Activated CD4-positive, alpha-beta memory T cell treated with anti-CD3 and anti-CD28 coated beads, Interleukin-2, amount 10 ng/mL, durations not matched to agents 7 days and 5 days (primary cell): ENCODE data around the gene ZNF385C. TPM values are rescaled to one million over a fixed set of nuclear protein-coding genes. Genes with fewer than 3 reads are reported as not detected.
A peak's percentile ranks its signal among the peaks of the same experiment; 100 is the strongest.

Experiments
- CTCF ChIA-PET: fragments of 350-600 bp; sonication (Branson Sonifier 250); formaldehyde crosslinking; loops from one replicate; lab custom pipeline; 2021; ENCODE audit warnings: antibody characterized with exemption, inconsistent platforms; lab: Charles Lee
- POLR2A ChIA-PET: fragments of 350-600 bp; sonication (Branson Sonifier 250); formaldehyde crosslinking; loops from one replicate; lab custom pipeline; 2021; ENCODE audit warnings: antibody characterized with exemption; lab: Charles Lee
- DNase-seq: peaks from one replicate; pipeline ENCODE4 v3.0.0-alpha.2; 2020
- H3K27ac Mint-ChIP-seq: one replicate; pipeline ENCODE4 v1.8.0; 2021; ENCODE audit warnings: mild to moderate bottlenecking, mixed read lengths
- H3K27me3 Mint-ChIP-seq: one replicate; pipeline ENCODE4 v1.8.0; 2021; ENCODE audit warnings: mixed read lengths
- H3K36me3 Mint-ChIP-seq: one replicate; pipeline ENCODE4 v1.8.0; 2021; ENCODE audit warnings: low read depth, mixed read lengths
- H3K4me1 Mint-ChIP-seq: one replicate; pipeline ENCODE4 v1.8.0; 2021; ENCODE audit warnings: mixed read lengths
- H3K4me3 Mint-ChIP-seq: one replicate; pipeline ENCODE4 v1.8.0; 2021; ENCODE audit warnings: mild to moderate bottlenecking, mixed read lengths
- H3K9me3 Mint-ChIP-seq: one replicate; pipeline ENCODE4 v1.8.0; 2021; ENCODE audit warnings: mixed read lengths
- total RNA-seq, 2 experiments: library from RNA; stranded (reverse); gene quantifications; one replicate each; pipeline ENCODE4 v1.2.3, GENCODE V29; 2021

ZNF385C gene
- total RNA-seq, 2 experiments from 2014 or later = not detected

- DNase-seq = no peak
- Mint-ChIP-seq H3K27ac (no peak overlapping the region), H3K36me3 (no peaks in the 10 kb centered on the region), H3K9me3 (no peaks in the 10 kb centered on the region), H3K4me3 (no peak overlapping the region), H3K4me1 (no peaks in the 10 kb centered on the region), H3K27me3 (peaks cover 18% of the 10 kb centered on the region)
- ChIA-PET POLR2A (no interaction called here), CTCF (interaction anchor here (0.8 kb wide), 1 partner anchor 67 kb away, joined by 3 read pairs; the partner anchor contains the start of gene NKIRAS2)
Measured at GRCh38 chr17:42087042-42087701, 11.1 kb downstream of the ZNF385C start.

GRCh38 chr17:42081516-42082129 lies 16.6 kb downstream of the ZNF385C start:
- POLR2A ChIA-PET = no interaction called here
- Mint-ChIP-seq H3K27ac (no peak overlapping the region), H3K36me3 (no peaks in the 10 kb centered on the region), H3K4me3 (no peak overlapping the region), H3K4me1 (no peaks in the 10 kb centered on the region), H3K9me3 (no peaks in the 10 kb centered on the region), H3K27me3 (no peaks in the 10 kb centered on the region)
- CTCF ChIA-PET = no interaction called here
- no peak for DNase-seq

- ChIA-PET CTCF (interaction anchor here (0.9 kb wide), 1 partner anchor 14 kb away, joined by 3 read pairs; no protein-coding TSS in a partner anchor), POLR2A (interaction anchor here (1.2 kb wide), 1 partner anchor 33 kb away, joined by 4 read pairs; the partner anchor contains the start of gene DHX58)
- no peak overlapping the region for H3K27ac Mint-ChIP-seq
- no peak overlapping the region for H3K4me3 Mint-ChIP-seq
- H3K27me3 Mint-ChIP-seq = peaks cover 4% of the 10 kb centered on the region
- DNase-seq = no peak
- H3K36me3 Mint-ChIP-seq = no peaks in the 10 kb centered on the region
- H3K4me1 Mint-ChIP-seq = no peaks in the 10 kb centered on the region
- no peaks in the 10 kb centered on the region for H3K9me3 Mint-ChIP-seq
Measured at GRCh38 chr17:42079541-42079940, 18.7 kb downstream of the ZNF385C start.

- Mint-ChIP-seq H3K4me3 (no peak overlapping the region), H3K4me1 (no peaks in the 10 kb centered on the region), H3K9me3 (no peaks in the 10 kb centered on the region), H3K27ac (no peak overlapping the region), H3K27me3 (peaks cover 10% of the 10 kb centered on the region), H3K36me3 (no peaks in the 10 kb centered on the region)
- ChIA-PET CTCF (no interaction called here), POLR2A (no interaction called here)
- DNase-seq = no peak
Measured at GRCh38 chr17:42078396-42079043, 19.8 kb downstream of the ZNF385C start.

- CTCF ChIA-PET = interaction anchor here (1.9 kb wide), 1 partner anchor 10 kb away, joined by 6 read pairs; no protein-coding TSS in a partner anchor
- Mint-ChIP-seq H3K27me3 (peaks cover 16% of the 10 kb centered on the region), H3K9me3 (no peaks in the 10 kb centered on the region), H3K36me3 (no peaks in the 10 kb centered on the region), H3K4me3 (no peak overlapping the region), H3K4me1 (peaks cover 3% of the 10 kb centered on the region), H3K27ac (no peak overlapping the region)
- DNase-seq = no peak
- POLR2A ChIA-PET = interaction anchor here (0.8 kb wide), 1 partner anchor 12 kb away, joined by 3 read pairs; no protein-coding TSS in a partner anchor
Measured at GRCh38 chr17:42077755-42078154, 20.5 kb downstream of the ZNF385C start.

- ChIA-PET POLR2A (interaction anchor here (0.8 kb wide), 1 partner anchor 12 kb away, joined by 3 read pairs; no protein-coding TSS in a partner anchor), CTCF (interaction anchor here (0.6 to 1.9 kb wide), 3 partner anchors 9 to 129 kb away, joined by 3 to 6 read pairs (median 3); no protein-coding TSS in a partner anchor)
- no peak for DNase-seq
- Mint-ChIP-seq H3K27ac (no peak overlapping the region), H3K36me3 (no peaks in the 10 kb centered on the region), H3K4me3 (no peak overlapping the region), H3K4me1 (peaks cover 6% of the 10 kb centered on the region), H3K27me3 (peaks cover 19% of the 10 kb centered on the region), H3K9me3 (no peaks in the 10 kb centered on the region)
Measured at GRCh38 chr17:42076797-42077559, 21.3 kb downstream of the ZNF385C start.

- ChIA-PET CTCF (interaction anchor here (1.9 kb wide), 1 partner anchor 8 kb away, joined by 6 read pairs; no protein-coding TSS in a partner anchor), POLR2A (no interaction called here)
- peaks cover 8% of the 10 kb centered on the region for H3K4me1 Mint-ChIP-seq
- H3K36me3 Mint-ChIP-seq = no peaks in the 10 kb centered on the region
- H3K27me3 Mint-ChIP-seq = peaks cover 29% of the 10 kb centered on the region
- DNase-seq = no peak
- H3K9me3 Mint-ChIP-seq = no peaks in the 10 kb centered on the region
- H3K27ac Mint-ChIP-seq = no peak overlapping the region
- H3K4me3 Mint-ChIP-seq = no peak overlapping the region
Measured at GRCh38 chr17:42075789-42076188, 22.5 kb downstream of the ZNF385C start.

GRCh38 chr17:42072323-42073187 lies 25.7 kb downstream of the ZNF385C start:
- DNase-seq = no peak
- Mint-ChIP-seq H3K27me3 (peaks cover 32% of the 10 kb centered on the region), H3K27ac (no peak overlapping the region), H3K9me3 (no peaks in the 10 kb centered on the region), H3K4me1 (peaks cover 8% of the 10 kb centered on the region), H3K36me3 (no peaks in the 10 kb centered on the region), H3K4me3 (no peak overlapping the region)
- POLR2A ChIA-PET = interaction anchor here (1.3 kb wide), 2 partner anchors 12 to 40 kb away, joined by 3 to 5 read pairs; partner anchors contain the start of gene DHX58
- CTCF ChIA-PET = no interaction called here

- Mint-ChIP-seq H3K27me3 (peaks cover 32% of the 10 kb centered on the region), H3K4me1 (peaks cover 8% of the 10 kb centered on the region), H3K27ac (no peak overlapping the region), H3K9me3 (no peaks in the 10 kb centered on the region), H3K36me3 (no peaks in the 10 kb centered on the region), H3K4me3 (no peak overlapping the region)
- CTCF ChIA-PET = interaction anchor here (0.9 to 1.3 kb wide), 2 partner anchors 46 to 270 kb away, joined by 3 read pairs; no protein-coding TSS in a partner anchor
- POLR2A ChIA-PET = interaction anchor here (1.3 kb wide), 2 partner anchors 11 to 41 kb away, joined by 3 to 5 read pairs; partner anchors contain the start of gene DHX58
- DNase-seq = no peak
Measured at GRCh38 chr17:42071810-42072209, 26.5 kb downstream of the ZNF385C start.

GRCh38 chr17:42068979-42069378 lies 29.3 kb downstream of the ZNF385C start:
- no peak for DNase-seq
- H3K36me3 Mint-ChIP-seq = no peaks in the 10 kb centered on the region
- CTCF ChIA-PET = interaction anchor here (2.1 to 4.2 kb wide), 3 partner anchors 32 to 50 kb away, joined by 7 to 32 read pairs (median 24); partner anchors contain the start of genes DHX58 and KAT2A
- peaks cover 16% of the 10 kb centered on the region for H3K4me1 Mint-ChIP-seq
- POLR2A ChIA-PET = no interaction called here
- H3K9me3 Mint-ChIP-seq = no peaks in the 10 kb centered on the region
- H3K4me3 Mint-ChIP-seq = no peak overlapping the region
- H3K27ac Mint-ChIP-seq = no peak overlapping the region
- H3K27me3 Mint-ChIP-seq = peaks cover 26% of the 10 kb centered on the region

GRCh38 chr17:42067371-42068091 lies 30.7 kb downstream of the ZNF385C start:
- POLR2A ChIA-PET = interaction anchor here (0.7 to 1.2 kb wide), 2 partner anchors 45 to 50 kb away, joined by 3 to 9 read pairs; partner anchors contain the start of genes DHX58 and DNAJC7
- H3K27ac Mint-ChIP-seq = no peak overlapping the region
- peaks cover 15% of the 10 kb centered on the region for H3K27me3 Mint-ChIP-seq
- H3K4me1 Mint-ChIP-seq = peaks cover 20% of the 10 kb centered on the region
- no peaks in the 10 kb centered on the region for H3K36me3 Mint-ChIP-seq
- no peaks in the 10 kb centered on the region for H3K9me3 Mint-ChIP-seq
- CTCF ChIA-PET = interaction anchor here (0.6 to 4.2 kb wide), 12 partner anchors 9 to 376 kb away, joined by 3 to 32 read pairs (median 4); partner anchors contain the start of genes DHX58 and KAT2A
- no peak overlapping the region for H3K4me3 Mint-ChIP-seq
- DNase-seq = peak; percentile 76
